ENCODE data around the gene ARL4A. TPM values are rescaled to one million over a fixed set of nuclear protein-coding genes. Genes with fewer than 3 reads are reported as not detected.
A peak's percentile ranks its signal among the peaks of the same experiment; 100 is the strongest.
"Not testable (repeated sequence)": the region's sequence is repeated elsewhere in the genome, so short reads cannot be mapped to it uniquely, and the experiment has no call there.

Gene ARL4A
- total RNA-seq, 2 experiments from 2014 or later = 11.3 to 12.7 TPM

GRCh38 chr7:12673436-12673835, 14.0 kb upstream of the ARL4A start:
- POLR2A ChIA-PET, DNase-seq: not testable (repeated sequence)
- CTCF ChIA-PET = interaction anchor here (1.8 kb wide), 1 partner anchor 38 kb away, joined by 6 read pairs; no protein-coding TSS in a partner anchor

DNA sequence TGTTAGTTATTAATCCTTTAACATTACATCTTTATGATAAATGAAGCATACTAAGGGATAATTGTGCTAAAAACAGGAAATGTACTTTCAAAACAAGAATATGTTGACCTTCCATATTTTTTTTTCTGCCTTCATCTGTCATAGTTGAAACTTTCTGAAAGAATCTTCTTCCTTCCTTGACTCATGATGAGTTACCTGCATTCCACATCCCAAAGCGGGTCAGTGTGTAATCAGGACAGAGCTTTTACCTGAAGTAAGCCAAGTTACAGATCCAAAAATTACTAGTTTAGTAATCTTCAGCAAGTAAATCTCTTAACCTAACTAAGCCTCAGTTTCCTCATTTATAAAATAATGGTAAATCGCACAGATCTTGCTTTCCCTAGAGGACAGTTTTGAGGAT, 13.4 kb upstream of the ARL4A start:
- H3K36me3 Mint-ChIP-seq = no peaks in the 10 kb centered on the region
- peaks cover 12% of the 10 kb centered on the region for H3K4me1 Mint-ChIP-seq (ENCODE audit: low read depth)
- no peaks in the 10 kb centered on the region for H3K9me3 Mint-ChIP-seq
- ChIA-PET POLR2A (no interaction called here), CTCF (interaction anchor here (0.6 to 2.2 kb wide), 5 partner anchors 11 to 589 kb away, joined by 3 to 14 read pairs (median 6); no protein-coding TSS in a partner anchor)
- intact Hi-C loops (cut with micrococcal nuclease) = loop anchor here (2.0 to 10.0 kb wide), 4 partner anchors 35 to 381 kb away; no protein-coding TSS in a partner anchor
- H3K4me3 Mint-ChIP-seq = no peak overlapping the region
- no peaks in the 10 kb centered on the region for H3K27me3 Mint-ChIP-seq
- no peak for DNase-seq
- H3K27ac Mint-ChIP-seq = no peak overlapping the region

More at GRCh38 chr7:12673436-12673835, 14.0 kb upstream of the ARL4A start:
- H3K27me3 Mint-ChIP-seq, H3K9me3 Mint-ChIP-seq, H3K36me3 Mint-ChIP-seq, H3K4me3 Mint-ChIP-seq, H3K27ac Mint-ChIP-seq: not testable (repeated sequence)
- peaks cover 12% of the 10 kb centered on the region for H3K4me1 Mint-ChIP-seq (ENCODE audit: low read depth)
- intact Hi-C loops (cut with micrococcal nuclease) = loop anchor here (10.0 kb wide), 3 partner anchors 211 to 381 kb away; no protein-coding TSS in a partner anchor

- intact Hi-C loops (cut with micrococcal nuclease) = loop anchor here (1.0 to 10.0 kb wide), 5 partner anchors 36 to 588 kb away; no protein-coding TSS in a partner anchor
- peaks cover 12% of the 10 kb centered on the region for H3K4me1 Mint-ChIP-seq (ENCODE audit: low read depth)
- H3K36me3 Mint-ChIP-seq = no peaks in the 10 kb centered on the region
- no peaks in the 10 kb centered on the region for H3K27me3 Mint-ChIP-seq
- no peaks in the 10 kb centered on the region for H3K9me3 Mint-ChIP-seq
- DNase-seq = peak; percentile 44
- no peak overlapping the region for H3K4me3 Mint-ChIP-seq
- ChIA-PET POLR2A (no interaction called here), CTCF (interaction anchor here (0.5 to 2.2 kb wide), 10 partner anchors 10 to 714 kb away, joined by 3 to 14 read pairs (median 4); partner anchors contain the start of gene ARL4A)
- H3K27ac Mint-ChIP-seq = no peak overlapping the region
These were observed 12.6 kb upstream of the ARL4A start for GRCh38 chr7:12674861-12675260.

GRCh38 chr7:12683678-12684585, 3.5 kb upstream of the ARL4A start:
- CTCF ChIA-PET = interaction anchor here (0.7 to 2.2 kb wide), 3 partner anchors 9 to 579 kb away, joined by 3 to 8 read pairs (median 4); no protein-coding TSS in a partner anchor
- Mint-ChIP-seq H3K27me3 (no peaks in the 10 kb centered on the region), H3K27ac (no peak overlapping the region), H3K36me3 (no peaks in the 10 kb centered on the region), H3K9me3 (no peaks in the 10 kb centered on the region), H3K4me1 (ENCODE audit: low read depth) (peaks cover 18% of the 10 kb centered on the region), H3K4me3 (no peak overlapping the region)
- POLR2A ChIA-PET = no interaction called here
- no peak for DNase-seq
- intact Hi-C loops (cut with micrococcal nuclease) = loop anchor here (2.0 kb wide), 1 partner anchor 433 kb away; no protein-coding TSS in a partner anchor

GRCh38 chr7:12684733-12685132, 2.7 kb upstream of the ARL4A start:
- Mint-ChIP-seq H3K9me3 (no peaks in the 10 kb centered on the region), H3K27me3 (no peaks in the 10 kb centered on the region), H3K36me3 (no peaks in the 10 kb centered on the region), H3K4me1 (ENCODE audit: low read depth) (peaks cover 22% of the 10 kb centered on the region), H3K27ac (no peak overlapping the region), H3K4me3 (no peak overlapping the region)
- POLR2A ChIA-PET = no interaction called here
- intact Hi-C loops (cut with micrococcal nuclease) = loop anchor here (2.0 kb wide), 1 partner anchor 432 kb away; no protein-coding TSS in a partner anchor
- DNase-seq = no peak
- CTCF ChIA-PET = interaction anchor here (0.7 to 2.2 kb wide), 3 partner anchors 9 to 578 kb away, joined by 3 to 8 read pairs (median 4); no protein-coding TSS in a partner anchor

DNA sequence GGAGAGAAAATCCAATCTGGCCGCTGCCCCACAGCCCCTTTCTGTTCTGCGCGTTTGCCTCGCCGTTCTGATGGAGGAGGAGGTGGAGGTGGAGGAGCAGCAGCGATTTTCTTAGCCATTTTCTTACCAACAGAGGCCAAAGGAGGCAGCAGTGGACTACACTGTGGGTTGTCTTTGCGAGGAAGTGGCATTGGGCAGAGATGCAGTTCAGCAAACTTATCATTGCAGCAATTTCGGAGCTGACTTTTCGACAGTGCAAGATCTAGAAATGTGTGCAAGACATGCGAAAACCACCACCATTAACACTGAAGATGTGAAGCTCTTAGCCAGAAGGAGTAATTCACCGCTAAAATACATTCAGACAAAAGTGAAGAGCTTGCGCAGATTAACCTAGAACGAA, 1.9 kb upstream of the ARL4A start:
- Mint-ChIP-seq H3K9me3 (no peaks in the 10 kb centered on the region), H3K36me3 (no peaks in the 10 kb centered on the region), H3K27me3 (no peaks in the 10 kb centered on the region), H3K27ac (peak overlapping the region; percentile 59), H3K4me3 (peak overlapping the region; percentile 59), H3K4me1 (ENCODE audit: low read depth) (peaks cover 24% of the 10 kb centered on the region)
- POLR2A ChIA-PET = no interaction called here
- DNase-seq = peak; percentile 53
- CTCF ChIA-PET = interaction anchor here (0.6 to 3.1 kb wide), 12 partner anchors 10 to 593 kb away, joined by 3 to 17 read pairs (median 6); no protein-coding TSS in a partner anchor
- intact Hi-C loops (cut with micrococcal nuclease) = loop anchor here (2.0 kb wide), 1 partner anchor 431 kb away; no protein-coding TSS in a partner anchor

- ChIA-PET CTCF (interaction anchor here (0.6 to 3.1 kb wide), 28 partner anchors 10 to 1304 kb away, joined by 3 to 17 read pairs (median 3); no protein-coding TSS in a partner anchor), POLR2A (interaction anchor here (0.6 to 1.2 kb wide), 2 partner anchors 33 to 552 kb away, joined by 3 read pairs; no protein-coding TSS in a partner anchor)
- DNase-seq = peak; percentile 97
- intact Hi-C loops (cut with micrococcal nuclease) = loop anchor here (1.0 to 2.0 kb wide), 4 partner anchors 33 to 476 kb away; no protein-coding TSS in a partner anchor
- Mint-ChIP-seq H3K27me3 (no peaks in the 10 kb centered on the region), H3K9me3 (no peaks in the 10 kb centered on the region), H3K4me1 (ENCODE audit: low read depth) (peaks cover 24% of the 10 kb centered on the region), H3K36me3 (no peaks in the 10 kb centered on the region), H3K4me3 (peak overlapping the region; percentile 91), H3K27ac (peak overlapping the region; percentile 92)
These were observed 1.1 kb upstream of the ARL4A start for GRCh38 chr7:12686234-12686890.

DNA sequence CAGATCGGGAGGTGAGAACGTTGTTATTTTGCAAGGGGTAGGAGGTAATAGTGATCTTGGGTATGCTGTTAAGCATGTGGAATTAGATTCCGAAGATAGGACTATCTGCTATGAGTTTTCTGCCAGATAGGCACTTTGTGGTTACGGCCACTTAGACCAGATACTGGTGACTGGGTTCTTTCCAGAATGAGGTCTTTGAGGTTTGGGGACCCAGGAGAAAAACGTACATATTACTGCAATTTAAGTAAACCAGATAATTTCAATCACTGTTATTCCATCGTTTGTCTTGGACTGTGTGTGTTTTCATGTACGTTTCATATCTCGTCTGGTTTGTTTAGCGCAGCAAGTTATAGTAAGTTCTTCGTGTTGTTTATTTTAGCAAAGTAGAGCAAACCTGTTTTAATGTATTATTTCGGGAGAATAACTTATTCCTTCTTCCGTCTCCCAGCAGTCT, 312 bp downstream of the ARL4A start:
- intact Hi-C loops (cut with micrococcal nuclease) = loop anchor here (2.0 kb wide), 1 partner anchor 43 kb away; no protein-coding TSS in a partner anchor
- peak overlapping the region; percentile 92 for H3K27ac Mint-ChIP-seq
- no peak for DNase-seq
- ChIA-PET CTCF (interaction anchor here (1.2 to 3.1 kb wide), 11 partner anchors 8 to 1303 kb away, joined by 3 to 17 read pairs (median 5); no protein-coding TSS in a partner anchor), POLR2A (interaction anchor here (1.1 to 1.2 kb wide), 2 partner anchors 45 to 52 kb away, joined by 3 read pairs; no protein-coding TSS in a partner anchor)
- peaks cover 31% of the 10 kb centered on the region for H3K4me1 Mint-ChIP-seq (ENCODE audit: low read depth)
- H3K36me3 Mint-ChIP-seq = no peaks in the 10 kb centered on the region
- H3K4me3 Mint-ChIP-seq = peak overlapping the region; percentile 91
- H3K27me3 Mint-ChIP-seq = no peaks in the 10 kb centered on the region
- H3K9me3 Mint-ChIP-seq = no peaks in the 10 kb centered on the region

GRCh38 chr7:12688485-12689170, 1.2 kb downstream of the ARL4A start:
- H3K27ac Mint-ChIP-seq; DNase-seq; H3K36me3 Mint-ChIP-seq; H3K4me3 Mint-ChIP-seq; intact Hi-C loops (cut with micrococcal nuclease); H3K9me3 Mint-ChIP-seq; H3K27me3 Mint-ChIP-seq: not testable (repeated sequence)
- POLR2A ChIA-PET = interaction anchor here (0.6 to 1.2 kb wide), 3 partner anchors 44 to 126 kb away, joined by 3 read pairs; no protein-coding TSS in a partner anchor
- CTCF ChIA-PET = interaction anchor here (2.5 to 3.1 kb wide), 3 partner anchors 7 to 53 kb away, joined by 7 to 15 read pairs (median 12); no protein-coding TSS in a partner anchor
- H3K4me1 Mint-ChIP-seq (ENCODE audit: low read depth) = peaks cover 36% of the 10 kb centered on the region

- POLR2A ChIA-PET = no interaction called here
- no peaks in the 10 kb centered on the region for H3K36me3 Mint-ChIP-seq
- H3K27ac Mint-ChIP-seq = no peak overlapping the region
- no peaks in the 10 kb centered on the region for H3K27me3 Mint-ChIP-seq
- H3K4me3 Mint-ChIP-seq = no peak overlapping the region
- peaks cover 38% of the 10 kb centered on the region for H3K4me1 Mint-ChIP-seq (ENCODE audit: low read depth)
- CTCF ChIA-PET = interaction anchor here (0.7 kb wide), 1 partner anchor 339 kb away, joined by 3 read pairs; no protein-coding TSS in a partner anchor
- intact Hi-C loops (cut with micrococcal nuclease) = no loop called here
- no peak for DNase-seq
- no peaks in the 10 kb centered on the region for H3K9me3 Mint-ChIP-seq
These were observed 2.0 kb downstream of the ARL4A start for GRCh38 chr7:12689451-12689850.

Data from activated CD4-positive, alpha-beta memory T cell treated with anti-CD3 and anti-CD28 coated beads for 36 hours (primary cell).